ENCODE data around the gene ASB2. TPM values are rescaled to one million over a fixed set of nuclear protein-coding genes. Genes with fewer than 3 reads are reported as not detected.

The ASB2 gene
- total and polyA plus RNA-seq, 2 of the 13 experiments (the other 11 are each of a cell fraction or from before 2014, with no cell fraction given): 0.82 to 4.1 TPM

DNA sequence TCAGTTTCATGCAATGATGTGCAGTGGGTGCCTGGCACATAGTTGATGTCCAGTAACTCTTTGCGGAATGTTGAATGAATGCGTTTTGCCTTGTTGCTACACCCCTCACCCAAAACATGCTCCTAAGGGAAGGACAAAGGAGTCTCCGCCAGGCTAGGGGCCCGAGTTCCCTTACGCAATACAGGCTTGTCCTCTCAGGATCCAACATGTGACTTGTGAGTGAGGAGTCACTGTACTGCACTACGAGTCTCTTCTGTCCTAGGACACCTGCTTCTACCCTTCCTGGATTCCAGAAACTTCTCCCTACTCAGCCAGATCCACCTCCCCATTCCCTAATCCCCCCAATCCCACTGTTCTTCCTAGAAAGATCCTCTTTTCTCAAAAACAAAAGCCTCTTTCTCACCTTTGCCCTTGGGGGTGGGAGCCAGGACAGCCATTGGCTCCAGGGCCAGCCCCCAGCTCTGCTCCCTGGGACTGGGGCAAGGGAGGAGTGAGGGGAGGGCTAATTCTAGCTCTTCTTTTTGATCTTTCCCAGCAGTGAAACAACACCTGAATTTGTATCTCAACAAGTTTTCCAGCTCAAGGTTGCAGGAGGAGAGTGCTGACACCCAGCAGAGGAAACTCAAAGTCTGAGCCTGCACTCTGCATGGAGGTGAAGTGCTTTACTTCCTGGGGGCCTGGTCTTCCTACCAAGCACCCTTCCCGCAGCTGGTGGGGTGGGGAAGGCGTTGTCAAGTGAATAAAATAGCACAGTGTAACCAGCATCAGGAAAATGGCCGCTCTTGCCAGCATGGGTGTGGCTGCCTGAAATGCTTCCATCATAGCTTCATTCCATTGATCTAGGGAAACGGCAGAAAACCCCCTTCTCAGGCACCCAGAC, 46.4 kb upstream of the ASB2 start (continued):
- TF ChIP-seq ZNF235 (CRISPR knock-in tag; IDR thresholded peaks at IDR 0.05; ENCODE audit: borderline replicate concordance) (no peak), ZNF564 (CRISPR knock-in tag; IDR thresholded peaks at IDR 0.05) (0 out of 2 replicates have a peak, but pooled peaks have one; percentile 7), ARNTL (CRISPR knock-in tag; IDR thresholded peaks at IDR 0.05) (peak; percentile 53; the same call in 1 of the 2 replicates), ZNF615 (CRISPR knock-in tag; IDR thresholded peaks at IDR 0.05; ENCODE audit: borderline replicate concordance) (no peak), ZFP90 (CRISPR knock-in tag; IDR thresholded peaks at IDR 0.05; ENCODE audit: borderline replicate concordance) (no peak), NFRKB (IDR thresholded peaks at IDR 0.05) (no peak), ZNF263 (CRISPR knock-in tag; IDR thresholded peaks at IDR 0.05) (peak; percentile 35; the same call in 1 of the 2 replicates), ZNF572 (CRISPR knock-in tag; IDR thresholded peaks at IDR 0.05) (no peak), FOXA1 (IDR thresholded peaks at IDR 0.05) (no peak), FOXA1 (CRISPR knock-in tag; IDR thresholded peaks at IDR 0.05) (no peak), GZF1 (CRISPR knock-in tag; IDR thresholded peaks at IDR 0.05) (no peak), SOX13 (IDR thresholded peaks at IDR 0.05) (no peak), SOX13 (CRISPR knock-in tag; conservative IDR thresholded peaks at IDR 0.05 in 1 of 2, IDR thresholded peaks at IDR 0.05 in 1 of 2) (peak in 1 of 2 experiments; percentile 60; a peak in 2 of 4 replicates), ZNF781 (CRISPR knock-in tag; IDR thresholded peaks at IDR 0.05; ENCODE audit: borderline replicate concordance, not compliant biosample characterization) (no peak), ATF7 (IDR thresholded peaks at IDR 0.05) (no peak), ATF7 (CRISPR knock-in tag; IDR thresholded peaks at IDR 0.05) (peak; percentile 38; the same call in 1 of the 2 replicates), ZMYM2 (CRISPR knock-in tag; IDR thresholded peaks at IDR 0.05) (no peak), ZSCAN21 (CRISPR knock-in tag; IDR thresholded peaks at IDR 0.05; ENCODE audit: borderline replicate concordance) (no peak), TP53 (CRISPR knock-in tag; conservative IDR thresholded peaks at IDR 0.05) (no peak)
- TF ChIP-seq, protein P1, sequence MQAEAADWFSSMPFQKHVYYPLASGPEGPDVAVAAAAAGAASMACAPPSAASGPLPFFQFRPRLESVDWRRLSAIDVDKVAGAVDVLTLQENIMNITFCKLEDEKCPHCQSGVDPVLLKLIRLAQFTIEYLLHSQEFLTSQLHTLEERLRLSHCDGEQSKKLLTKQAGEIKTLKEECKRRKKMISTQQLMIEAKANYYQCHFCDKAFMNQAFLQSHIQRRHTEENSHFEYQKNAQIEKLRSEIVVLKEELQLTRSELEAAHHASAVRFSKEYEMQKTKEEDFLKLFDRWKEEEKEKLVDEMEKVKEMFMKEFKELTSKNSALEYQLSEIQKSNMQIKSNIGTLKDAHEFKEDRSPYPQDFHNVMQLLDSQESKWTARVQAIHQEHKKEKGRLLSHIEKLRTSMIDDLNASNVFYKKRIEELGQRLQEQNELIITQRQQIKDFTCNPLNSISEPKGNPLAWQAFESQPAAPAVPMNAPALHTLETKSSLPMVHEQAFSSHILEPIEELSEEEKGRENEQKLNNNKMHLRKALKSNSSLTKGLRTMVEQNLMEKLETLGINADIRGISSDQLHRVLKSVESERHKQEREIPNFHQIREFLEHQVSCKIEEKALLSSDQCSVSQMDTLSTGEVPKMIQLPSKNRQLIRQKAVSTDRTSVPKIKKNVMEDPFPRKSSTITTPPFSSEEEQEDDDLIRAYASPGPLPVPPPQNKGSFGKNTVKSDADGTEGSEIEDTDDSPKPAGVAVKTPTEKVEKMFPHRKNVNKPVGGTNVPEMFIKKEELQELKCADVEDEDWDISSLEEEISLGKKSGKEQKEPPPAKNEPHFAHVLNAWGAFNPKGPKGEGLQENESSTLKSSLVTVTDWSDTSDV (CRISPR knock-in tag; IDR thresholded peaks at IDR 0.05): no peak
- TF ChIP-seq, protein P2, sequence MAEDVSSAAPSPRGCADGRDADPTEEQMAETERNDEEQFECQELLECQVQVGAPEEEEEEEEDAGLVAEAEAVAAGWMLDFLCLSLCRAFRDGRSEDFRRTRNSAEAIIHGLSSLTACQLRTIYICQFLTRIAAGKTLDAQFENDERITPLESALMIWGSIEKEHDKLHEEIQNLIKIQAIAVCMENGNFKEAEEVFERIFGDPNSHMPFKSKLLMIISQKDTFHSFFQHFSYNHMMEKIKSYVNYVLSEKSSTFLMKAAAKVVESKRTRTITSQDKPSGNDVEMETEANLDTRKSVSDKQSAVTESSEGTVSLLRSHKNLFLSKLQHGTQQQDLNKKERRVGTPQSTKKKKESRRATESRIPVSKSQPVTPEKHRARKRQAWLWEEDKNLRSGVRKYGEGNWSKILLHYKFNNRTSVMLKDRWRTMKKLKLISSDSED (CRISPR knock-in tag; IDR thresholded peaks at IDR 0.05): no peak
- TF ChIP-seq, protein P3, sequence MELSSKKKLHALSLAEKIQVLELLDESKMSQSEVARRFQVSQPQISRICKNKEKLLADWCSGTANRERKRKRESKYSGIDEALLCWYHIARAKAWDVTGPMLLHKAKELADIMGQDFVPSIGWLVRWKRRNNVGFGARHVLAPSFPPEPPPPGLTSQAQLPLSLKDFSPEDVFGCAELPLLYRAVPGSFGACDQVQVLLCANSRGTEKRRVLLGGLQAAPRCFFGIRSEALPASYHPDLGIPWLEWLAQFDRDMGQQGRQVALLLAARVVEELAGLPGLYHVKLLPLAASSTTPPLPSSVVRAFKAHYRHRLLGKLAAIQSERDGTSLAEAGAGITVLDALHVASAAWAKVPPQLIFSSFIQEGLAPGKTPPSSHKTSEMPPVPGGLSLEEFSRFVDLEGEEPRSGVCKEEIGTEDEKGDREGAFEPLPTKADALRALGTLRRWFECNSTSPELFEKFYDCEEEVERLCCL (CRISPR knock-in tag; IDR thresholded peaks at IDR 0.05; ENCODE audit: borderline replicate concordance): no peak
- TF ChIP-seq, protein P4, sequence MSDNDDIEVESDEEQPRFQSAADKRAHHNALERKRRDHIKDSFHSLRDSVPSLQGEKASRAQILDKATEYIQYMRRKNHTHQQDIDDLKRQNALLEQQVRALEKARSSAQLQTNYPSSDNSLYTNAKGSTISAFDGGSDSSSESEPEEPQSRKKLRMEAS (IDR thresholded peaks at IDR 0.05): 0 out of 2 replicates have a peak, but pooled peaks have one; percentile 65
